CD4-positive, alpha-beta T cell treated with Interleukin-4 for 1 hour (primary cell): Measurements from ENCODE around the gene MALL.
"Not testable (repeated sequence)": the region's sequence is repeated elsewhere in the genome, so short reads cannot be mapped to it uniquely, and the experiment has no call there.

Experiments
- DNase-seq, 2 donors: peaks; one replicate each; pipeline ENCODE4 v3.0.0-alpha.2; 2020 to 2022

The MALL gene

GRCh38 chr2:110049769-110050168, 65.9 kb downstream of the MALL start:
- not testable (repeated sequence) for DNase-seq

DNA sequence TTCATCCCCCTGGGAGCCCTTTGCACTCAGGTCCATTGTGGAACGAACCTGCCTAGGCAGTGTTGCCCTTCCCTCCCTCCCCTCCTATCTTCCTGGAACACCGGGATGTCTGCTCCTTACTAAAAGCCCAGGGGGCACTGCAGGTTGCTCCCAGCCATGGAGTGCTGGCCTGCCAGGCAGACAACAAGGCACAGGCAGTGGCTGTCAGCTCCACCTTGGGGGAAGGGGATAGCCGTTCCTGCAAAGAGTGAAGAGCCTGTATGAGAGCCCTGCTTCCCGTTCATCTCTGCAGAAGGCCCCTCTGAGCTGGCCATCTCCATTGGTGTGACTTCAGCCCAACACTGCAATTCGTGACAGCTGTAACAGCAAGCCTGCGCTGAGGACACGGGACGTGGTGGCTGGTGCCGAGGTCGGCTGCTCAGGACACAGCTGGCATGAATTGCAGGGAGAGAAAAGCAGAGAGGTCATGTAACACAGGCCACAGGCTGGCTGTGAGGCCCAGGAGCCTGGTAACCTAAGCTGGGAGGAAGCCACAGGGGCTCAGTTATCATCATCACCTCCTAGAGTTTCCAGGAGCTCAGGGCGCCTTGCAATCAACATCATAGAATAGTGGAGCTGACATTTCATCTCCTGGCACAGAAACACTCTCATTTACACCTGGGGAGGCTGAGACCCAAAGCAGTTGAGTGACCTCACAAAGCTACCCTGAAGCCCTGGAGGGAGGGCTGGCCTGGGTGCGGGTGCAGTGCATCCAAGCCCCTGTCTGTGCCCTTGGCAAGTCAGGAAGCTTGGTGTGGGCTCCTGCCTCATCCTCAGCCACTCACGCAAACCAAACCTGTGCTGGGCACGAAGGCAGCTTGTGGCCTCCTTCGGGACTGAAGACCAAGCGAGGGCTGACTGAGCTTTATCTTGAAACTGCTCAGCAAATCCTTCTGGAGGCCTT, 67.1 kb downstream of the MALL start:
- DNase-seq, result peak in 1 of 2 donors; percentile 7

GRCh38 chr2:110047225-110047624, 68.4 kb downstream of the MALL start:
- DNase-seq, result not testable (repeated sequence)

GRCh38 chr2:110041941-110042660, 73.5 kb downstream of the MALL start:
- not testable (repeated sequence) for DNase-seq

DNA sequence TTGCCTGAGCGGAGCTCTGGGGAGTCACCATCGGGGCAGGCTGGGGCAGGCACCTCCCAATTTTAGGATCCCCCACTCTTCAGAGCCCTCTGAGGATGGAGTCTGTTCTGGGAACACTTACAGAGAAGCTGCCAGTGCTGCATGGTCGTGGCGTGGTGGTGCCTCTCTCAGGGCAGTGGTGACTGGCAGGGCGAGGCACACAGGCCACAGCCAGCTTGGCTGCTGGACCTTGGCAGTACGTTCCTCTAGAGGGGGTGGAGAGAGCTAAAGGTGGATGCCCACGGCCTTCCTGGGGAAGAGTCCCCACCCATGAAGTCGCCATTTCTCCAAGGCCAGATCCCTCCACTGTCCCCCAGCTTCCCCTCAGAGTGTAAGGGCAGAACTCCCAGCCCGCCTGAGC, 78.3 kb downstream of the MALL start:
- DNase-seq, result not testable (repeated sequence)

GRCh38 chr2:110035384-110035783, 80.2 kb downstream of the MALL start:
- DNase-seq, result not testable (repeated sequence)

DNA sequence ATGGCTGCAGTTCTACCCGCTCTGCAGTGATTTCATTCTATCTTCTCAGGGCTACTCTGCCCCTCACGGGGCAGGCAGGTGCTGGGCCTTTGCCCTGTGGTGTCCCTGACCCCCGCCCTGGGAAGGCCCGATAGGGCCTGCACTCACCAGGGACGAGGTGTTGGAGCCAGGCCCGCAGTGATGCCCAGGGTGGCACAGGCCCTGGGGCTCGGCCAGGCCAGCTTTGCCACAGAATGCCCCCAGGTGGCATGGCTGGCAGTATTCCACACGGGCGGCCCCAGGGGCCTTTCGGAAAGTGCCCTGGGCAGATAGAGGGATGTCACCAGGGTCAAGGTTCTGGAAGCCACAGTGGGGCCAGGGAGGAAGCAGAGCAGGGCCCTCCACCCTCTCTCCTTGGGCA, 80.7 kb downstream of the MALL start:
- DNase-seq, result peak in 1 of 2 donors; percentile 3
